H9 (cell line): ENCODE data around the gene BPIFB2. TPM values are rescaled to one million over a fixed set of nuclear protein-coding genes. Genes with fewer than 3 reads are reported as not detected.

Experiments
- DNase-seq: peaks from one replicate; pipeline ENCODE4 v3.0.0-alpha.2; 2017
- H2AFZ ChIP-seq: one replicate; pipeline ENCODE4 v1.6.1; 2013; ENCODE audit warnings: mild to moderate bottlenecking, low read length, control low read depth, moderate library complexity
- H2AK5ac ChIP-seq: 2 replicates; pipeline ENCODE4 v1.6.1; 2013; ENCODE audit warnings: low read length, control low read depth, mixed read lengths; ENCODE audit not compliant: insufficient read length
- H2BK120ac ChIP-seq: one replicate; pipeline ENCODE4 v1.6.1; 2013; ENCODE audit warnings: low read depth, mild to moderate bottlenecking, low read length, control low read depth, inconsistent platforms; ENCODE audit not compliant: poor library complexity, severe bottlenecking
- H2BK12ac ChIP-seq: 2 replicates; pipeline ENCODE4 v1.6.1; 2013; ENCODE audit warnings: low read length, control low read depth, mixed read lengths, low read depth; ENCODE audit not compliant: insufficient read length
- H2BK15ac ChIP-seq: 2 replicates; pipeline ENCODE4 v1.6.1; 2013; ENCODE audit warnings: low read depth, low read length, control low read depth
- H2BK20ac ChIP-seq: one replicate; pipeline ENCODE4 v1.6.1; 2013; ENCODE audit warnings: low read depth, mild to moderate bottlenecking, low read length, control low read depth, inconsistent platforms; ENCODE audit not compliant: poor library complexity, severe bottlenecking
- H2BK5ac ChIP-seq: 2 replicates; pipeline ENCODE4 v1.6.1; 2013; ENCODE audit warnings: low read length, control low read depth, mixed read lengths; ENCODE audit not compliant: insufficient read length
- H3K14ac ChIP-seq: 2 replicates; pipeline ENCODE4 v1.6.1; 2013; ENCODE audit warnings: low read length, control low read depth; ENCODE audit not compliant: insufficient read depth
- H3K18ac ChIP-seq: 2 replicates; pipeline ENCODE4 v1.6.1; 2013; ENCODE audit warnings: low read depth, mild to moderate bottlenecking, mixed read lengths, low read length, control low read depth; ENCODE audit not compliant: insufficient read length
- H3K23ac ChIP-seq: 2 replicates; pipeline ENCODE4 v1.6.1; 2013; ENCODE audit warnings: low read length, control low read depth, mixed read lengths, low read depth; ENCODE audit not compliant: insufficient read length
- H3K23me2 ChIP-seq: 2 replicates; pipeline ENCODE4 v1.6.1; 2013; ENCODE audit warnings: low read depth, mild to moderate bottlenecking, mixed read lengths, low read length, control low read depth; ENCODE audit not compliant: insufficient read length, poor library complexity, severe bottlenecking
- H3K27ac ChIP-seq: 2 replicates; pipeline ENCODE4 v1.5.1; 2013; ENCODE audit warnings: low read length, control low read depth, mixed read lengths, low read depth; ENCODE audit not compliant: insufficient read length
- H3K27me3 ChIP-seq: 2 replicates; pipeline ENCODE4 v1.6.1; 2013; ENCODE audit warnings: low read length, control low read depth, inconsistent platforms; ENCODE audit not compliant: insufficient read depth
- H3K4ac ChIP-seq: 2 replicates; pipeline ENCODE4 v1.6.1; 2013; ENCODE audit warnings: low read depth, mild to moderate bottlenecking, control low read depth, inconsistent platforms, low read length, moderate library complexity
- H3K4me1 ChIP-seq: 2 replicates; pipeline ENCODE4 v1.6.1; 2013; ENCODE audit warnings: low read length, control low read depth, inconsistent platforms; ENCODE audit not compliant: insufficient read depth
- H3K4me2 ChIP-seq: 2 replicates; pipeline ENCODE4 v1.6.1; 2013; ENCODE audit warnings: low read length, control low read depth, mixed read lengths; ENCODE audit not compliant: insufficient read length, insufficient read depth
- H3K56ac ChIP-seq: 2 replicates; pipeline ENCODE4 v1.6.1; 2013; ENCODE audit warnings: low read depth, mild to moderate bottlenecking, mixed read lengths, low read length, control low read depth; ENCODE audit not compliant: insufficient read length
- H3K79me1 ChIP-seq: 2 replicates; pipeline ENCODE4 v1.6.1; 2013; ENCODE audit warnings: low read depth, mild to moderate bottlenecking, moderate library complexity, low read length, control low read depth, inconsistent platforms; ENCODE audit not compliant: insufficient read depth, poor library complexity, severe bottlenecking
- H3K79me2 ChIP-seq: 2 replicates; pipeline ENCODE4 v1.6.1; 2013; ENCODE audit warnings: low read length, control low read depth, inconsistent platforms; ENCODE audit not compliant: insufficient read depth
- H3K9ac ChIP-seq: 2 replicates; pipeline ENCODE4 v1.6.1; 2013; ENCODE audit warnings: low read length, control low read depth, mixed read lengths; ENCODE audit not compliant: insufficient read length; ENCODE audit errors: extremely low read depth
- H3K9me3 ChIP-seq: one replicate; pipeline ENCODE4 v1.6.1; 2013; ENCODE audit warnings: low read depth, low read length, inconsistent platforms; ENCODE audit not compliant: control insufficient read depth
- H3T11ph ChIP-seq: one replicate; pipeline ENCODE4 v1.6.1; 2013; ENCODE audit warnings: mild to moderate bottlenecking, low read length, control low read depth, inconsistent platforms
- H4K20me1 ChIP-seq: one replicate; pipeline ENCODE4 v1.6.1; 2013; ENCODE audit not compliant: control insufficient read depth, insufficient read length, insufficient read depth
- H4K5ac ChIP-seq: 2 replicates; pipeline ENCODE4 v1.6.1; 2013; ENCODE audit warnings: low read depth, mild to moderate bottlenecking, mixed read lengths, low read length, control low read depth; ENCODE audit not compliant: insufficient read length
- H4K8ac ChIP-seq: replicated peaks from 2 replicates; pipeline ENCODE4 v1.6.1; 2013; ENCODE audit warnings: low read length, control low read depth, mixed read lengths, low read depth; ENCODE audit not compliant: insufficient read length
- H4K91ac ChIP-seq: 2 replicates; pipeline ENCODE4 v1.6.1; 2013; ENCODE audit warnings: low read depth, mild to moderate bottlenecking, moderate library complexity, mixed read lengths, low read length, control low read depth; ENCODE audit not compliant: insufficient read length
- H3K27ac Mint-ChIP-seq, 3 experiments: 2 replicates in 2 of 3; 3 replicates in 1 of 3; pipeline ENCODE4 v1.8.0; 2020 to 2021; ENCODE audit warnings: mixed read lengths in 3 of 3, mild to moderate bottlenecking in 1 of 3, moderate library complexity in 1 of 3
- H3K27me3 Mint-ChIP-seq: 2 replicates; pipeline ENCODE4 v1.8.0; 2021; ENCODE audit warnings: low read depth, mild to moderate bottlenecking, moderate library complexity, mixed read lengths
- H3K36me3 Mint-ChIP-seq, 3 experiments: 2 replicates in 2 of 3; 3 replicates in 1 of 3; pipeline ENCODE4 v1.8.0; 2020 to 2021; ENCODE audit warnings: low read depth in 3 of 3, mixed read lengths in 3 of 3; ENCODE audit not compliant: insufficient read depth in 1 of 3
- H3K4me1 Mint-ChIP-seq, 2 experiments: 2 replicates each; pipeline ENCODE4 v1.8.0; 2020; ENCODE audit warnings: mixed read lengths in 2 of 2
- H3K4me3 Mint-ChIP-seq, 2 experiments: 2 replicates in 1 of 2; 3 replicates in 1 of 2; pipeline ENCODE4 v1.8.0; 2020 to 2021; ENCODE audit warnings: mild to moderate bottlenecking in 2 of 2, mixed read lengths in 2 of 2, moderate library complexity in 1 of 2
- H3K9me3 Mint-ChIP-seq, 2 experiments: 2 replicates in 1 of 2; 3 replicates in 1 of 2; pipeline ENCODE4 v1.8.0; 2020; ENCODE audit warnings: mild to moderate bottlenecking in 2 of 2, mixed read lengths in 2 of 2, moderate library complexity in 1 of 2
- WGBS: extraction: QIAGEN DNeasy Blood & Tissue Kit; methylation state at CpG from one replicate; pipeline ENCODE4 v1.1.7; 2013; ENCODE audit warnings: missing lambda C conversion rate, low lambda C conversion rate, mixed read lengths; ENCODE audit not compliant: insufficient read length; ENCODE audit errors: extremely low coverage; 5-methylcytosine and 5-hydroxymethylcytosine counted together
- total RNA-seq: library from RNA; stranded (reverse); gene quantifications from 2 replicates; pipeline ENCODE4 v1.2.1, GENCODE V29; 2021
- TF ChIP-seq, protein P1 (sequence below): fragments of 200-600 bp; sonication (generic); conservative IDR thresholded peaks from 3 replicates; pipeline ENCODE4 v1.8.0; 2021; ENCODE audit warnings: antibody characterized with exemption, mild to moderate bottlenecking

BPIFB2 gene
- total RNA-seq, 1 experiment from 2014 or later: not detected

- DNase-seq: no peak
- H3K4me1 ChIP-seq: no peaks in the 10 kb centered on the region; the same call in 1 of the 2 replicates
- H2AFZ ChIP-seq: no peak overlapping the region
- Mint-ChIP-seq H3K27ac (no peak overlapping the region; a peak in 1 of 7 replicates), H3K27me3 (peaks cover 10% of the 10 kb centered on the region), H3K36me3 (peaks cover 0 to 8% (median 8%) of the 10 kb centered on the region in 3 experiments; a peak in 5 of 7 replicates), H3K4me3 (no peak overlapping the region), H3K4me1 (peaks cover 14 to 23% of the 10 kb centered on the region in 2 experiments), H3K9me3 (peaks cover 8 to 11% of the 10 kb centered on the region in 2 experiments)
- no peaks in the 10 kb centered on the region for H3K9me3 ChIP-seq
- H3K23me2 ChIP-seq: no peaks in the 10 kb centered on the region
- no peak overlapping the region for H3K23ac ChIP-seq
- H2BK12ac ChIP-seq: no peak overlapping the region
- no peaks in the 10 kb centered on the region for H3K27me3 ChIP-seq
- no peak overlapping the region for H4K8ac ChIP-seq
- H2BK15ac ChIP-seq: no peak overlapping the region
- H3K27ac ChIP-seq: no peak overlapping the region
- H4K20me1 ChIP-seq: no peaks in the 10 kb centered on the region
- H3K4me2 ChIP-seq: no peak overlapping the region
- no peak overlapping the region for H2BK120ac ChIP-seq
- H2BK20ac ChIP-seq: no peak overlapping the region
- no peak overlapping the region for H3T11ph ChIP-seq
- H2AK5ac ChIP-seq: no peak overlapping the region
- no peak overlapping the region for H3K56ac ChIP-seq
- H3K79me2 ChIP-seq: no peaks in the 10 kb centered on the region
- no peak overlapping the region for H4K91ac ChIP-seq
- H3K9ac ChIP-seq: no peak overlapping the region
- H2BK5ac ChIP-seq: no peak overlapping the region
- no peak overlapping the region for H4K5ac ChIP-seq
- TF ChIP-seq, protein P1, sequence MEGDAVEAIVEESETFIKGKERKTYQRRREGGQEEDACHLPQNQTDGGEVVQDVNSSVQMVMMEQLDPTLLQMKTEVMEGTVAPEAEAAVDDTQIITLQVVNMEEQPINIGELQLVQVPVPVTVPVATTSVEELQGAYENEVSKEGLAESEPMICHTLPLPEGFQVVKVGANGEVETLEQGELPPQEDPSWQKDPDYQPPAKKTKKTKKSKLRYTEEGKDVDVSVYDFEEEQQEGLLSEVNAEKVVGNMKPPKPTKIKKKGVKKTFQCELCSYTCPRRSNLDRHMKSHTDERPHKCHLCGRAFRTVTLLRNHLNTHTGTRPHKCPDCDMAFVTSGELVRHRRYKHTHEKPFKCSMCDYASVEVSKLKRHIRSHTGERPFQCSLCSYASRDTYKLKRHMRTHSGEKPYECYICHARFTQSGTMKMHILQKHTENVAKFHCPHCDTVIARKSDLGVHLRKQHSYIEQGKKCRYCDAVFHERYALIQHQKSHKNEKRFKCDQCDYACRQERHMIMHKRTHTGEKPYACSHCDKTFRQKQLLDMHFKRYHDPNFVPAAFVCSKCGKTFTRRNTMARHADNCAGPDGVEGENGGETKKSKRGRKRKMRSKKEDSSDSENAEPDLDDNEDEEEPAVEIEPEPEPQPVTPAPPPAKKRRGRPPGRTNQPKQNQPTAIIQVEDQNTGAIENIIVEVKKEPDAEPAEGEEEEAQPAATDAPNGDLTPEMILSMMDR: no peak
- no peak overlapping the region for H3K4ac ChIP-seq
- no CpG with 5 or more reads among the region's 13 CpGs for WGBS
- no peak overlapping the region for H3K14ac ChIP-seq
- H3K18ac ChIP-seq: no peak overlapping the region
- no peaks in the 10 kb centered on the region for H3K79me1 ChIP-seq
These were observed 30.1 kb upstream of the BPIFB2 start for GRCh38 chr20:32977281-32978008.
